OCI-LY1 (cell line): ENCODE measurements around the gene TACSTD2.
"Not testable (repeated sequence)": the region's sequence is repeated elsewhere in the genome, so short reads cannot be mapped to it uniquely, and the experiment has no call there.

Experiments used
- H2AFZ ChIP-seq: fragments of 200-600 bp; sonication (generic), shearing (Covaris generic); 2 replicates; pipeline ENCODE4 v1.6.0; 2014; ENCODE audit warnings: antibody characterized with exemption, mild to moderate bottlenecking, low read length
- H3F3A ChIP-seq: fragments of 200-600 bp; sonication (generic), shearing (Covaris generic); 2 replicates; pipeline ENCODE4 v1.6.0; 2014; ENCODE audit warnings: mild to moderate bottlenecking, antibody characterized with exemption, low read length, moderate library complexity; ENCODE audit not compliant: insufficient read depth
- H3K27ac ChIP-seq: fragments of 200-600 bp; sonication (generic); 2 replicates; pipeline ENCODE4 v1.5.1; 2014; ENCODE audit warnings: low read length, mixed run types, mild to moderate bottlenecking, low read depth; ENCODE audit not compliant: poor library complexity, severe bottlenecking
- H3K27me3 ChIP-seq: fragments of 200-600 bp; sonication (generic); 2 replicates; pipeline ENCODE4 v1.6.0; 2014; ENCODE audit warnings: antibody characterized with exemption, mild to moderate bottlenecking, low read length, moderate library complexity; ENCODE audit not compliant: insufficient read depth
- H3K36me3 ChIP-seq: fragments of 200-600 bp; sonication (generic); 2 replicates; pipeline ENCODE4 v1.6.1; 2014; ENCODE audit warnings: mild to moderate bottlenecking, antibody characterized with exemption, low read length, moderate library complexity, mixed read lengths; ENCODE audit not compliant: insufficient read depth
- H3K4me1 ChIP-seq: fragments of 200-600 bp; sonication (generic); 2 replicates; pipeline ENCODE4 v1.5.1; 2014; ENCODE audit warnings: mild to moderate bottlenecking, low read length, moderate library complexity; ENCODE audit not compliant: insufficient read depth, severe bottlenecking
- H3K4me2 ChIP-seq: fragments of 200-600 bp; sonication (generic), shearing (Covaris generic); 2 replicates; pipeline ENCODE4 v1.6.1; 2014; ENCODE audit warnings: low read length
- H3K4me3 ChIP-seq: fragments of 200-600 bp; sonication (generic); 2 replicates; pipeline ENCODE4 v1.5.1; 2014; ENCODE audit warnings: low read length, low read depth, mild to moderate bottlenecking, mixed read lengths; ENCODE audit not compliant: poor library complexity, severe bottlenecking
- H3K79me2 ChIP-seq: fragments of 200-600 bp; shearing (Covaris generic); 2 replicates; pipeline ENCODE4 v1.6.1; 2016; ENCODE audit warnings: mixed run types, low read length, mixed read lengths; ENCODE audit not compliant: insufficient read depth
- H3K9ac ChIP-seq: fragments of 200-600 bp; sonication (generic), shearing (Covaris generic); 2 replicates; pipeline ENCODE4 v1.6.1; 2014; ENCODE audit warnings: mild to moderate bottlenecking, low read length, mixed read lengths
- H3K9me2 ChIP-seq: fragments of 200-600 bp; sonication (generic), shearing (Covaris generic); 2 replicates; pipeline ENCODE4 v1.6.1; 2014; ENCODE audit warnings: low read depth, mild to moderate bottlenecking, low read length, mixed read lengths
- H3K9me3 ChIP-seq: fragments of 200-600 bp; shearing (Covaris generic); 2 replicates; pipeline ENCODE4 v1.6.1; 2014; ENCODE audit warnings: low read length, mixed read lengths
- H4K20me1 ChIP-seq: fragments of 200-600 bp; sonication (generic), shearing (Covaris generic); 2 replicates; pipeline ENCODE4 v1.6.0; 2016; ENCODE audit warnings: mild to moderate bottlenecking, low read length; ENCODE audit not compliant: insufficient read depth
- CTCF ChIP-seq: fragments of 200-600 bp; sonication (generic), shearing (Covaris generic); IDR thresholded peaks from 2 replicates; pipeline ENCODE4 v1.5.1; 2017; ENCODE audit warnings: mild to moderate bottlenecking, antibody characterized with exemption, low read length, moderate library complexity, mixed read lengths
- EZH2 ChIP-seq: fragments of 200-600 bp; sonication (generic), shearing (Covaris generic); IDR thresholded peaks from 2 replicates; pipeline ENCODE4 v1.8.0; 2017; ENCODE audit warnings: borderline replicate concordance, mixed run types, mild to moderate bottlenecking, antibody characterized with exemption, low read length, moderate library complexity, mixed read lengths

The TACSTD2 gene

GRCh38 chr1:58568911-58569310, 8.1 kb downstream of the TACSTD2 start:
- H4K20me1 ChIP-seq = no peaks in the 10 kb centered on the region
- H3K4me3 ChIP-seq = no peak overlapping the region
- no peak overlapping the region for H2AFZ ChIP-seq
- H3K79me2 ChIP-seq = no peaks in the 10 kb centered on the region
- H3K9me2 ChIP-seq = no peaks in the 10 kb centered on the region
- H3K4me2 ChIP-seq = no peak overlapping the region
- H3F3A ChIP-seq = no peaks in the 10 kb centered on the region
- H3K4me1 ChIP-seq = no peaks in the 10 kb centered on the region
- H3K9me3 ChIP-seq = no peaks in the 10 kb centered on the region
- no peak overlapping the region for H3K27ac ChIP-seq
- no peaks in the 10 kb centered on the region for H3K36me3 ChIP-seq
- H3K9ac ChIP-seq = no peak overlapping the region
- TF ChIP-seq EZH2 (no peak), CTCF (no peak)
- H3K27me3 ChIP-seq = no peaks in the 10 kb centered on the region

DNA sequence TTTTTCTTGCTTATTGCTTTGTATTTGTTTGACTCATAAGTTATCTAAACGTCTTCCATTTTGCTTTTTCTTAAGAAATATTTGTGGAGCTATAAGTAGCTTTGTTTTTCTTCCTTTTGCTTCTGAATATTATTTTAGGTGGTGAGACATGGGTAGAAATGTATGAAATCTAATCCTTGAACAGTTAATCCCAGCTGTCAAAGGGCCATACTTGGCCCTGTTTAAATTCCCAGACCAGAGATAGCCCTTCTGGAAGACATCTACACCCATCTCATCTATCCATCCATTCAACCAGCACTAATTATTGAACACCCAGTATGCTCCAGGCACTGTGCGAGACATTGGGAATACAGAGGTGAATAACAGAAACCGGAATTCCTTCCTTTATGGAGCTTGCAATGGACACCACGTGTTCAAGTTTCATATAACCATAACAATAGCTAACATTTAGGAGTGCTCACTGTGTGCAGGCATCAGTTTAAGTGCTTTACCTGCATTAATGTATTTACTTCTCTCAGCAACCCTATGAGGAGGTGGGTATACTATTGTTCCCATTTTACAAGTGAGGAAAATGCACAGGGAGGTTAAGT, 8.7 kb downstream of the TACSTD2 start:
- H3F3A ChIP-seq = no peaks in the 10 kb centered on the region
- no peaks in the 10 kb centered on the region for H3K36me3 ChIP-seq
- TF ChIP-seq CTCF (no peak), EZH2 (no peak)
- no peak overlapping the region for H3K4me3 ChIP-seq
- no peaks in the 10 kb centered on the region for H3K79me2 ChIP-seq
- H3K27me3 ChIP-seq = no peaks in the 10 kb centered on the region
- H3K9ac ChIP-seq = no peak overlapping the region
- no peak overlapping the region for H3K4me2 ChIP-seq
- no peaks in the 10 kb centered on the region for H3K4me1 ChIP-seq
- no peak overlapping the region for H2AFZ ChIP-seq
- no peaks in the 10 kb centered on the region for H3K9me3 ChIP-seq
- no peaks in the 10 kb centered on the region for H4K20me1 ChIP-seq
- H3K9me2 ChIP-seq = no peaks in the 10 kb centered on the region
- no peak overlapping the region for H3K27ac ChIP-seq

DNA sequence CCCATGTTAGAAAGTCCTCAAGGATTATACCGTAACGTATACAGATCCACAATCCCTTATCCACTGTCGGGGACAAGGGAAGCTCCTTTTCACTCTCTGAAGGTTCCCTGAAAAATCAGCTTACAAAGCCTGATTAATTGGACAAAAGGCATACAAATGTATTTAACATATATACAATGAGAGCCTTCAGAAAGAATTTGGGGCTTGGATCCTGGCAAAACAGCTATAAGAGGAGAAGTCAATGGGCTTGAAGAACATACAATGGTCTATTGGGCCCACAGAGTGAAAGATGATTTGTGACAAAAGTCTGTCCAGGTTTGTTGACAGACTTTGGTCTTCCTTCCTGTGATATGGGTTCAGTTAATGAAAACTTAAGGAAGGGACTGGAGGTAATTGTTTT, 10.7 kb downstream of the TACSTD2 start:
- Histone ChIP-seq H3K4me2 (no peak overlapping the region), H3K4me1 (no peaks in the 10 kb centered on the region), H3K9ac (no peak overlapping the region), H2AFZ (no peak overlapping the region), H3K27me3 (no peaks in the 10 kb centered on the region), H3K27ac (no peak overlapping the region), H3K9me3 (no peaks in the 10 kb centered on the region), H3K9me2 (no peaks in the 10 kb centered on the region), H3K79me2 (no peaks in the 10 kb centered on the region), H3K36me3 (no peaks in the 10 kb centered on the region), H3K4me3 (no peak overlapping the region), H4K20me1 (no peaks in the 10 kb centered on the region), H3F3A (no peaks in the 10 kb centered on the region)
- TF ChIP-seq EZH2 = no peak
- TF ChIP-seq CTCF = no peak

GRCh38 chr1:58563715-58564114, 13.3 kb downstream of the TACSTD2 start:
- not testable (repeated sequence) for H3K27ac ChIP-seq, H3K9me3 ChIP-seq, H4K20me1 ChIP-seq, H3K9ac ChIP-seq, H3K4me2 ChIP-seq, H3K79me2 ChIP-seq, H3K9me2 ChIP-seq, H2AFZ ChIP-seq, H3K4me1 ChIP-seq, H3K27me3 ChIP-seq, H3F3A ChIP-seq, H3K4me3 ChIP-seq, H3K36me3 ChIP-seq
